ENCODE results near the gene DNAJB8.

- TF ChIP-seq, protein P1, sequence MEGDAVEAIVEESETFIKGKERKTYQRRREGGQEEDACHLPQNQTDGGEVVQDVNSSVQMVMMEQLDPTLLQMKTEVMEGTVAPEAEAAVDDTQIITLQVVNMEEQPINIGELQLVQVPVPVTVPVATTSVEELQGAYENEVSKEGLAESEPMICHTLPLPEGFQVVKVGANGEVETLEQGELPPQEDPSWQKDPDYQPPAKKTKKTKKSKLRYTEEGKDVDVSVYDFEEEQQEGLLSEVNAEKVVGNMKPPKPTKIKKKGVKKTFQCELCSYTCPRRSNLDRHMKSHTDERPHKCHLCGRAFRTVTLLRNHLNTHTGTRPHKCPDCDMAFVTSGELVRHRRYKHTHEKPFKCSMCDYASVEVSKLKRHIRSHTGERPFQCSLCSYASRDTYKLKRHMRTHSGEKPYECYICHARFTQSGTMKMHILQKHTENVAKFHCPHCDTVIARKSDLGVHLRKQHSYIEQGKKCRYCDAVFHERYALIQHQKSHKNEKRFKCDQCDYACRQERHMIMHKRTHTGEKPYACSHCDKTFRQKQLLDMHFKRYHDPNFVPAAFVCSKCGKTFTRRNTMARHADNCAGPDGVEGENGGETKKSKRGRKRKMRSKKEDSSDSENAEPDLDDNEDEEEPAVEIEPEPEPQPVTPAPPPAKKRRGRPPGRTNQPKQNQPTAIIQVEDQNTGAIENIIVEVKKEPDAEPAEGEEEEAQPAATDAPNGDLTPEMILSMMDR (IDR thresholded peaks at IDR 0.05; ENCODE audit: borderline replicate concordance, extremely low read depth, low read length, poor library complexity, severe bottlenecking) = no peak
- TF ChIP-seq EZH2 (IDR thresholded peaks at IDR 0.05; ENCODE audit: borderline replicate concordance, low read depth, low read length, severe bottlenecking) = no peak
Observed at GRCh38 chr3:128454310-128454618, 12.4 kb downstream of the DNAJB8 start.

Measured in DND-41 (cell line).